ENCODE measurements around the gene ZIC5. TPM values are rescaled to one million over a fixed set of nuclear protein-coding genes. Genes with fewer than 3 reads are reported as not detected.

The ZIC5 gene
- total and polyA plus RNA-seq, 4 donors, result not detected

DNA sequence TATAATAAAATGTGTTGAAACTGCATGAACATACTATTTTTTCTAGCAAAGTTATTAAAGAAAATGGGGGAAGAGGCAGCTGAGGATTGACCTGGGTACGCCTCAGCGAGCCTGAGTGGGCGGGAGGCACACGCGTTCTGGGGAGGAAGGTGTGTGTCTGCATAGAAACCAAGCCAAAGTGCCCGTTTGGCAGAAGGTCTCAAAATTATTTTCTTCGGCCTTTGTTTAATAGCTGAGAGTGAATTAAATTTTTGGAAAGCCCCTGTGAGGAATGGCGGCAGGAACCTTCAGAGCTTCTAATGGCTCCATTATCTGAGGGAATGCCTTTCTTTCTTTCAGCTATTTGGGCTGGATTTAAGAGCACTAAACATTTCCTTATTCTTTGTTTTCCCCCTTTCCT lies 15.2 kb upstream of the ZIC5 start:
- Histone ChIP-seq H3K9me3 (ENCODE audit: control insufficient read depth in 4 of 4, low read length in 3 of 4) (peaks cover 0 to 21% (median 4%) of the 10 kb centered on the region in 4 donors), H3K36me3 (ENCODE audit: control insufficient read depth in 4 of 4, insufficient read depth in 3 of 4, low read depth in 1 of 4, low read length in 3 of 4) (no peaks in the 10 kb centered on the region), H3K4me1 (ENCODE audit: control insufficient read depth in 4 of 4, insufficient read depth in 4 of 4, low read length in 3 of 4) (peaks cover 7 to 22% (median 15%) of the 10 kb centered on the region in 4 donors), H3K27me3 (ENCODE audit: control insufficient read depth in 4 of 4, insufficient read depth in 4 of 4, low read length in 3 of 4) (peaks cover 25 to 70% (median 36%) of the 10 kb centered on the region in 4 donors), H3K9ac (ENCODE audit: low read depth in 1 of 2, low read length in 2 of 2) (no peak overlapping the region), H3K27ac (ENCODE audit: low read depth in 1 of 2, low read length in 2 of 2) (no peak overlapping the region), H3K4me3 (ENCODE audit: low read depth in 1 of 3, low read length in 3 of 3) (no peak overlapping the region)
- TF ChIP-seq TAF1 (conservative IDR thresholded peaks at IDR 0.05), result no peak
- TF ChIP-seq HNF4G (IDR thresholded peaks at IDR 0.05), result no peak
- TF ChIP-seq, protein P1, sequence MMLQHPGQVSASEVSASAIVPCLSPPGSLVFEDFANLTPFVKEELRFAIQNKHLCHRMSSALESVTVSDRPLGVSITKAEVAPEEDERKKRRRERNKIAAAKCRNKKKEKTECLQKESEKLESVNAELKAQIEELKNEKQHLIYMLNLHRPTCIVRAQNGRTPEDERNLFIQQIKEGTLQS (IDR thresholded peaks at IDR 0.05), result no peak
- no peak for TF ChIP-seq RXRA (IDR thresholded peaks at IDR 0.05)
- TF ChIP-seq RAD21 (IDR thresholded peaks at IDR 0.05), result no peak
- no peak for TF ChIP-seq CTCF (IDR thresholded peaks at IDR 0.05; ENCODE audit: low read depth, low read length, missing input control)
- TF ChIP-seq, protein P2, sequence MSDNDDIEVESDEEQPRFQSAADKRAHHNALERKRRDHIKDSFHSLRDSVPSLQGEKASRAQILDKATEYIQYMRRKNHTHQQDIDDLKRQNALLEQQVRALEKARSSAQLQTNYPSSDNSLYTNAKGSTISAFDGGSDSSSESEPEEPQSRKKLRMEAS (IDR thresholded peaks at IDR 0.05), result no peak
- WGBS, result 31% methylated on average over 8 of the region's 8 CpGs
- no peak for DNase-seq (ENCODE audit: low spot score)

- no peak for DNase-seq (ENCODE audit: low spot score)
- H3K4me1 ChIP-seq (ENCODE audit: control insufficient read depth in 4 of 4, insufficient read depth in 4 of 4, low read length in 3 of 4), result peaks cover 10 to 28% (median 21%) of the 10 kb centered on the region in 4 donors
- WGBS, result 31% methylated on average over 15 of the region's 15 CpGs
- H3K36me3 ChIP-seq (ENCODE audit: control insufficient read depth in 4 of 4, insufficient read depth in 3 of 4, low read depth in 1 of 4, low read length in 3 of 4), result no peaks in the 10 kb centered on the region
- no peak for TF ChIP-seq EGR1 (IDR thresholded peaks at IDR 0.05; ENCODE audit: low read depth in 2 of 2)
- TF ChIP-seq RAD21 (IDR thresholded peaks at IDR 0.05), result no peak
- TF ChIP-seq, protein P1 (IDR thresholded peaks at IDR 0.05), result no peak
- no peak for TF ChIP-seq ZBTB33 (IDR thresholded peaks at IDR 0.05)
- no peak for TF ChIP-seq FOXA2 (IDR thresholded peaks at IDR 0.05)
- TF ChIP-seq CTCF (IDR thresholded peaks at IDR 0.05; ENCODE audit: low read depth, low read length, missing input control), result no peak
- TF ChIP-seq RXRA (IDR thresholded peaks at IDR 0.05), result no peak
- TF ChIP-seq TAF1 (conservative IDR thresholded peaks at IDR 0.05), result no peak
- TF ChIP-seq, protein P2 (IDR thresholded peaks at IDR 0.05), result no peak
- TF ChIP-seq SP1 (IDR thresholded peaks at IDR 0.05), result no peak
- no peak for TF ChIP-seq REST (IDR thresholded peaks at IDR 0.05)
- no peak for TF ChIP-seq JUND (IDR thresholded peaks at IDR 0.05)
- no peak for TF ChIP-seq HNF4G (IDR thresholded peaks at IDR 0.05)
- no peak for TF ChIP-seq GABPA (IDR thresholded peaks at IDR 0.05 in 1 of 2, conservative IDR thresholded peaks at IDR 0.05 in 1 of 2)
- peaks cover 23 to 64% (median 36%) of the 10 kb centered on the region in 4 donors for H3K27me3 ChIP-seq (ENCODE audit: control insufficient read depth in 4 of 4, insufficient read depth in 4 of 4, low read length in 3 of 4)
- H3K9ac ChIP-seq (ENCODE audit: low read depth in 1 of 2, low read length in 2 of 2), result no peak overlapping the region
- H3K4me3 ChIP-seq (ENCODE audit: low read depth in 1 of 3, low read length in 3 of 3), result no peak overlapping the region
- no peak overlapping the region for H3K27ac ChIP-seq (ENCODE audit: low read depth in 1 of 2, low read length in 2 of 2)
- peaks cover 0 to 21% (median 4%) of the 10 kb centered on the region in 4 donors for H3K9me3 ChIP-seq (ENCODE audit: control insufficient read depth in 4 of 4, low read length in 3 of 4)
Measured at GRCh38 chr13:99985886-99986527, 14.4 kb upstream of the ZIC5 start.

Measured in liver (tissue), 9 donors.